GM21786 (cell line): ENCODE measurements around the gene PTGER1.
"Not testable (repeated sequence)": the region's sequence is repeated elsewhere in the genome, so short reads cannot be mapped to it uniquely, and the experiment has no call there.

ENCODE experiments used
- ATAC-seq: cut with Tn5 transposase; IDR thresholded peaks from one replicate; pipeline ENCODE4 v1.9.1; 2021; ENCODE audit not compliant: unreplicated experiment

The PTGER1 gene

DNA sequence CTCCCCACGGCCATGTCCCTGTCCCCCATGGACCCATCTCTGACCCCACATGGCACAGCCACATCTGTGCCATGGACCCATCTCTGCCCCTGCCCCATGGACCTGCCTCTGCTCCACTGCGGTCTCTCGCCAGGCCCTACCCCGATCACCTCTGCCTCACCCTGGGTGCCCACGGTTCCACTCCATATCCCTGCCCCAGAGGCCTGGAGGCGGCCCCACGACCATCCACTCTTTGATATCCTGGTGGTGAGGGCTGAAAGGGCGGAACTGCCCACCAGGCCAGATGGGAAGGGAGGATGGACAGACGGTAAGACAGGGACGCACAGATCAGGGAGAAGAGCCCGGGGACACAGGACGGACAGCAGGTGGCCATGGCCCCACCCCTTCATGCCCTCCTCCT lies 327 bp downstream of the PTGER1 start:
- ATAC-seq, result no peak

DNA sequence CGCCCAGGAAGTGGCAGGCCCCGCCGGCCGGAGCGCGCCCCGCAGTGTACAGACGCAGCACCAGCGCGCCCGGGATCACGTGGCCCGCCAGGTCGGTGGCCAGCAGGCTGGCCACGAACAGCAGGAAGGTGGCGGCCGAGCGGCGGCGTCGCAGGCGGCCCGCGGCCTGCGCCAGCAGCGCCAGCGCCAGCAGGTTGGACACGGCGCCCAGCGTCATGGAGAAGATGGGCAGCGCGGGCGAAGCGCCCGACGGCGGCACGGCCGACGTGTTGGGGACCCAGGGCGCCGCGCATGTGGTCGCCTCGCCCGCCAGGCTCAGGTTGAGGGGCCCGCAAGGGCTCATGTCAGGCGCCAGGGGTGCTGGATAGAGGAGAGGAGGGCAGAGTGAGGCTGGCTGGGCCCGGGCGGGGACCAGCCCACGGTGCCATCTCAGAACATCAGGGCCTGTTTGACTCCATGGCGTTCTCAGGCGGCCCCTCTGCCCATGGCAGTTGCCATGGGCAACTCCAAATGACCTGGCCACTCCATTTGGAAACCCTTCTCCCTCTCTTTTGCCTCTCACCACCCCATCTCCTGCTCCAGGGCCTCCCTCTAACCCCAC lies 1.1 kb downstream of the PTGER1 start:
- no peak for ATAC-seq

DNA sequence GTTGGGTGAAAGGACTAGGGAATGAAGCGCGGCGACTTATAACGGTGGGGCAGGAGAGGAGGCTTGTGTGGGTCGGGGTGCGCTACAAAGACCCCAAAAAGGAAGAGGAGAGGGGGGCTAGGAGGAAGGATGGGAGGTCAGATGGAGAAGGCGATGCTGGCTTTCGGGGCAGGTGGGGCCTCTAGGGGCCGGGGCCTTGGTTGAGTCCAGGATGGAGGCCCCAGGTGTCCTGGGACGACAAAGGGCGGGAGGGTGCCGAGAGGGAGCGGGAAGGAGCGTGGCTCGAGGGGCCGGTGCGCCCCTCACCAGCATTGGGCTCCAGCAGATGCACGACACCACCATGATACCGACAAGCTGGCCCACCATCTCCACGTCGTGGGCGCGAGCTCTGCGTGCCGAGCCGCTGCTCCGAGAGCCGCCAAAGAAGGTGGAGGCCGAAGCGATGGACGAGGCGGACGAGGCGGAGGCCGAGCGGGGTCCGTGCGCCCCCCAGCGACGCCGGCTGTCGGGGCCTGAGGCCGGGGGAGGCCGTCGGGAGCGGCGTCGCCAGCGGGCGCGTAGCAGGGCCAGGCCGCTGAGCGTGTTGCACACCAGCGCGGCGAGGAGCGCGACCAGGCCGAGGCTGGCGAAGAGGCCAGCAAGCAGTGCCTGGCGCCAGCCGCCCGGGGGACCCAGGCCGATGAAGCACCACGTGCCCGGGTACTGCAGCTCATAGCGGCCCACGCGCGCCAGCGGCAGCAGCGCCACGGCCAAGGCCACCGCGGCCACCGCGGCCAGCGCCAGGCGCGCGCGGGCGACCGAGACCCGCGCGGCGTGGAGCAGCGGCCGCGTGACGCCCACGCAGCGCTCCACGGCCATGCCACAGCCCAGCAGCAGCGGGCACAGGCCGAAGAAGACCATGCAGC lies 1.8 kb downstream of the PTGER1 start:
- no peak for ATAC-seq

DNA sequence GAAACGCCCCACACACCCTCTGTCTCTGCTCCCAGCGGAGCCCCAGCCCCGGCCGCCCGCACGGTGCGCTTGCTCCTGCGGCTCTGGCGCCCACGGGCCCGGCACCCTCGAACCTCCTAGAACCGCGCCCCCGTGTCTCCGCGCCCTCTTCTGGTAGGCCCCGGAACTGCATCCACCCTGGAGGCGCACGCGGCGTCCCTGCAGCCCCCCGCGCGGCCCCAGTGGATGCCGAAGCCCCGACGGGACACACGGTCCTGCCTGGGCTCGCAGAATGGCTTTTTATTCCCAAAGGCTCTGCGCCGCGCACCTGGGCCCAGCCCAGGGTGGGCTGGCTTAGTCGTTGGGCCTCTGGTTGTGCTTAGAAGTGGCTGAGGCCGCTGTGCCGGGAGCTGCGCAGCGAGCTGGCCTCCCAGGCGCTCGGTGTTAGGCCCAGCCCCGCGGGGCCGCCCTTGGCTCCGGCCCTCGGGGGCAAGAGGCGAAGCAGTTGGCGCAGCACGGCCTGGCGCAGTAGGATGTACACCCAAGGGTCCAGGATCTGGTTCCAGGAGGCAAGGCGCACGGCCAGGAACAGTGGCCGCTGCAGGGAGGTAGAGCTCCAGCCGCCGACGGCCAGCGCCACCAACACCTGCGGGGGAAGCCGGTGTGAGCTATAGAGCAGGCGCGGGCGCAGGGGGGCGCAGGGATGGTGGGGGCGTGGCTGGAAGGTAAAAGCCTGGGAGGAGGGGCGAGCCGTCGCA lies 2.8 kb downstream of the PTGER1 start:
- ATAC-seq, result no peak

DNA sequence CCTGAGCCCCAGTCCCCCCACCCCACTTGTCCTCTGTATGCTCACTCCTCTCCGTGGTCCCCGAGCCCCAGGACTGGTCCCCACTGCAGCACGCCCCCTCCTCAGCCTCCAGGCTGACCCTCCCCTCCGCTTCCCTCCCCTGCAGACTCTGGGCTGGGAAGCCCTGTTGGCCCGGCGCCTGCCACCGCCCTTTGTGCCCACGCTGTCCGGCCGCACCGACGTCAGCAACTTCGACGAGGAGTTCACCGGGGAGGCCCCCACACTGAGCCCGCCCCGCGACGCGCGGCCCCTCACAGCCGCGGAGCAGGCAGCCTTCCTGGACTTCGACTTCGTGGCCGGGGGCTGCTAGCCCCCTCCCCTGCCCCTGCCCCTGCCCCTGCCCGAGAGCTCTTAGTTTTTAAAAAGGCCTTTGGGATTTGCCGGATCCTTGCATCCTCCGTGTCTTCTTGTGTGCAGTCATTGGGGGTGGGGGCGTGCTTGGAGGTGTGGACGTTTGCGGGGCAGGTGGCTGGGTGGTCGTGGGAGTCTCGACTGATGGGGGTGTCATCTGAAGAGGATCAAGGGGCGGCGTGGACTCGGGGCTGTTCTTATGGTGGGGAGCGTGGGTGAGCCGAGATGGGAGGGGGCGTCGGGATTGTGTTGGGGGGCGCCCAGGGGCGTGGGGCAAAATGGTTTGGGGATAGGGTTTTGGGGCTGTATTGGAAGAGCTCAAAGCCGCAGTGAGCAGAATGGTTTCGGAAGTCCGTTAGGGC lies 3.5 kb downstream of the PTGER1 start:
- ATAC-seq, result no peak

DNA sequence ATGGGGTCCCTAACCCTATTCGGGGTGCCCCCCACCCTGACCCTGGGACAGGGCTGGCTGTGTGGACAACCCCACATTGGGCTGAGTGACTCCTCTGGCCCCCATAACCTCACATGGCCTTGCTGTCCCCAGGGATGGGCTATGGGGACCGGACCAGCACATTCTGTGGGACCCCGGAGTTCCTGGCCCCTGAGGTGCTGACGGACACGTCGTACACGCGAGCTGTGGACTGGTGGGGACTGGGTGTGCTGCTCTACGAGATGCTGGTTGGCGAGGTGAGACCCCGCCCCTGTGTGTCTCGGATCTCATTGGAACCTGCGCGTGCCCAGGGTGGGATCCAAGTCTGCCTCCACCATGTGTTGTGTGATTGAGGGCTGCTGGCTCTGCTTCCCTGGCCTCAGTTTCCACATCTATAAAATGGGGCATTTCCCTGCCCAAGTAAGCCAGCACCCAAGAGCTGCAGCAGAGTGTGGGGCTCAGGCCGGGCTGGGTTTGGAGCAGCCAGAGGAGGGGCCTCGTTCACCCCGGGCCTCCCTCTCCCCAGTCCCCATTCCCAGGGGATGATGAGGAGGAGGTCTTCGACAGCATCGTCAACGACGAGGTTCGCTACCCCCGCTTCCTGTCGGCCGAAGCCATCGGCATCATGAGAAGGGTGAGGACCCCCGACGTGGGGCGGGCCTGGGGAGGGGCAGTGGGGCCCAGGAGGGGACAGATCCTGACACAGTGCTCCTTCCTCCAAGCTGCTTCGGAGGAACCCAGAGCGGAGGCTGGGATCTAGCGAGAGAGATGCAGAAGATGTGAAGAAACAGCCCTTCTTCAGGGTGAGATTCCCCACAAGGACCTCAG lies 4.9 kb downstream of the PTGER1 start:
- no peak for ATAC-seq

DNA sequence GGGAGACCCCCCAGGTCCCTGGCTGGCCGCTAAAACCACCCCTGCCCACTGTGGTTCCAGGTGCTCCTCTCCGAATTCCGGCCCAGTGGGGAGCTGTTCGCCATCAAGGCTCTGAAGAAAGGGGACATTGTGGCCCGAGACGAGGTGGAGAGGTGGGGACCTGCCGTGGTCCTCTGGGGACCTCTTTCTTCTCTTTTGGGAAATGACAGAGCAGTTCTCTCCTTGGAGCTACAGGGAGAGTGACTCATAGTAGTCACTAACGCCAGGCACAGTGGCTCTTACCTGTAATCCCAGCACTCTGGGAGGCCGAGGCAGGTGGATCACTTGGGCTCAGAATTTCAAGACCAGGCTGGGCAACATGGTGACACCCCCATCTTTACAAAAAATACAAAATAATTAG lies 7.3 kb downstream of the PTGER1 start:
- ATAC-seq, result no peak

DNA sequence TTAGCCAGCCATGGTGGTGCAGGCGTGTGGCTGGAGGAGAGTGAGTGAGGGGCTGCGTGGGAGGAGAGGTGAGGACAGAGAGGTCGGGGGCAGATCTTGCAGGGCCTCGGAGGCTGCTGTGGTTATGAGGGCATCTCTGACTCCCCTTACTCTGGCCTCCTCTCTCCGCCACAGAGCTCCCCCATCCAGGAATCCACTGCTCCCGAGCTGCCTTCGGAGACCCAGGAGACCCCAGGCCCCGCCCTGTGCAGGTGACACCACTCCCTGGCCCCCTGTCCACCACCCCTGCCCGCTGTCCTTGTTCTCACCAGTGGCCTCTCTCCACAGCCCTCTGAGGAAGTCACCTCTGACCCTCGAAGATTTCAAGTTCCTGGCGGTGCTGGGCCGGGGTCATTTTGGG lies 7.8 kb downstream of the PTGER1 start:
- no peak for ATAC-seq

DNA sequence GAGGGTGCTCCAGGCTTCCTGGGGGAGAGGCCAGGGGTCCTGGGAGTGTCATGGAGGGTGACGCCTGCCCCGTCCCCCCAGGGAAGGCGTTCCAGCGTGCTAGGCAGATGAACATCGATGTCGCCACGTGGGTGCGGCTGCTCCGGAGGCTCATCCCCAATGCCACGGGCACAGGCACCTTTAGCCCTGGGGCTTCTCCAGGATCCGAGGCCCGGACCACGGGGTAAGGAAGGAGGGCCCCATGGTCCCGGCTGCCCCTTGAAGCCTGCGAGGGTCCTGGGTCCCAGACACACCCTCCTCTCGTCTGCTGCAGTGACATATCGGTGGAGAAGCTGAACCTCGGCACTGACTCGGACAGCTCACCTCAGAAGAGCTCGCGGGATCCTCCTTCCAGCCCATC lies 11.4 kb downstream of the PTGER1 start:
- ATAC-seq, result no peak

DNA sequence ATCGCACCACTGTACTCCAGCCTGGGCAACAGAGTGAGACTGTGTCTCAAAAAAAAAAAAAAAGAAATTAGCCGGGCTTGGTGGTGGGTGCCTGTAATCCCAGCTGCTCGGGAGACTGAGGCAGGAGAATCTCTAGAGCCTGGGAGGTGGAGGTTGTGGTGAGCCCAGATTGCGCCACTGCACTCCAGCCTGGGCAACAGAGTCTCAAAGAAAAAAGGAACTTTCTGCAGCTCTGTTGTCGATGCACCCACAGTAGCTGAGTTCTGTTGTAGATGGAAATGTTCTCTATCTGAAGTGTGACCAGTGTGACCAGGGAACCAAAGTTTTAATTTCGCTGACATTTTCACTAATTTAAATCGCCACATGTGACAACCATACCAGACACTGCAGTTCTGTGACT lies 12.8 kb downstream of the PTGER1 start:
- ATAC-seq, result not testable (repeated sequence)

DNA sequence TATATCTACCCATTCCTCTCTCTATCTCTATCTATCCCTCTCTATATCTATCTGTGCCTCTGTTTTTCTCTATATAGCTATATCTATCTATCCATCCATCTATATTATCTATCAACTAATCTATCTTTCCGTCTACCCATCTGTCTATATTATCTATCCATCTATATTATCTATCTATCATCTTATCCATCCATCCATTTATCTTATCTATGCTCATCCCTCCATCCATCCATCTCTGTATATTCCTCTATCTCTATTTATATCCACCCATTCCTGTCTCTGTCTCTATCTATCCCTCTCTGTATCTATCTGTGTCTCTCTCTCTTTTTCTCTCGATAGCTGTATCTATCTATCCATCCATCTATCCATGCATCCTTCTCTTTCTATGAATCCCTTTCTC lies 14.2 kb downstream of the PTGER1 start:
- ATAC-seq, result no peak

DNA sequence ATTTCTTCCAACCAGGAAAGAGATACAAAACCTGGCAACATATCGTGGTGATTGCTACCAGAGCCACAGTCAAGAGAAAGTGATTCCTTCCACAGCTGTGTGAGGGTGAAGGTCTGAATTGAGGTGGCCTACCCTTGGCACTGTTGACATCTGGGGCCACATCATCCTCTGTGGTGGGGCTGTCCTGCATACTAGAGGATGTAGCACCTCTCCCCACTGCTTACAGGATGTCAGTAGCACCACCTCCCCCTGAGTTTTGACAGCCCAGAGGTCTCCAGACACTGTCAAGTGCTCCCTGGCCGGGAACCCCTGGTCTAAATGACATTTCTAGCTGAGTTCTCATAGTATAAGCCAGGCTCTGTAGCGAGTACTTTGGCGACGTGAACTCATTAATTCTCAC lies 15.5 kb downstream of the PTGER1 start:
- ATAC-seq, result no peak

DNA sequence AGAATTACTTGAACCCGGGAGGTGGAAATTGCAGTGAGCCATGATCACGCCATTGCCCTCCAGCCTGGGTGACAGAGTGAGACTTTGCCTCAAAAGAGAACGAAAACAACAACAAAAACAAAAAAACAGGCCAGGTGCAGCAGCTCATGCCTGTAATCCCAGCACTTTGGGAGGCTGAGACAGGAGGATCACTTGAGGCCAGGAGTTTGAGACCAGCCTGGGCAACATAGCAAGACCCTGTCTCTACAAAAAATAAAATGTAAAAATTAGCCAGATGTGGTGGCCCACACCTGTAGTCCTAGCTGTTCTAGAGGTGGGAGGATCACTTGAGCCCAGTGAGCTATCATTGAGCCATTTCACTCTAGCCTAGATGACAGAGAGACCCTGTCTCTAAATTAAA lies 22.9 kb downstream of the PTGER1 start:
- ATAC-seq, result not testable (repeated sequence)

DNA sequence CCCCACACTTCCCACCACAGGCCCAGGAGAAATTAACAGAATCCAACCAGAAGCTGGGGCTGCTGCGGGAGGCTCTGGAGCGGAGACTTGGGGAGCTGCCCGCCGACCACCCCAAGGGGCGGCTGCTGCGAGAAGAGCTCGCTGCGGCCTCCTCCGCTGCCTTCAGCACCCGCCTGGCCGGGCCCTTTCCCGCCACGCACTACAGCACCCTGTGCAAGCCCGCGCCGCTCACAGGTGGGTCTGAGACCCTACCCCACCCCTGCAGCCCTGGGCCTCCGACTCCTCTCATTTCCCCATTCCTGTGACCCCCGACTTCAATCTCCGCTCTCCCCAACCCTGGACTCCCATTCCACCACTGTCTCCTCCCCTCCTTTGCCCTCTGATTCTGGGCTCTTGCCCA lies 24.3 kb downstream of the PTGER1 start:
- no peak for ATAC-seq

DNA sequence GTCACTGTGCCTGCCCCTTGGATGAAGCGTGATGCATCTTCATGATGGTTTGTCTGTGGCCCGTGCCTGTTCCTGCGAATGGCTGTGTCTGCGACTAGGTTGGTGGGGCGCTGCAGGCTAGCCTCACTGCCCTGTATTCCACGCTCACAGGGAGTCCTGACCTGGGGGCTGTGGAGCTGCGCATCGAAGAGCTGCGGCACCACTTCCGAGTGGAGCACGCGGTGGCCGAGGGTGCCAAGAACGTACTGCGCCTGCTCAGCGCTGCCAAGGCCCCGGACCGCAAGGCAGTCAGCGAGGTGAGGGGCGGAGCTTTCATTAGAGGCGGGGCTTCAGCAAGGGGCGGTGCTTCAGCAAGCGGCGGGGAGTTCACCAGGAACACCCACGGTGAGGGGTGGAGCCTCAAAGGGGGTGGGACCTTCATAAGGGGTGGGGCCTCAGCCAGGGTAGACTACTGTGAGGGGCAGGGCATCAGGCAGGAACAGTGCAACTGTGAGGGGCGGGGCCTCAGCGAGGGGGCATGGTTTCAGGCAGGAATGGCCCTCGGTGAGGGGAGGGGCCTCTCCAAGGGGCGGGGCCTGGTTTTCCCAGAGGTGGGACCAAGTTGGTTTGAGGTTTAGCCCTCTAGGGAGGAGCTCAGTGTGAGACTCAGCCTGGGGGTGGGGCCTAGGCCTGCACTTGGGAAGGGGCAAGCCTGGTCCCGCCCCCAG lies 24.8 kb downstream of the PTGER1 start:
- no peak for ATAC-seq

DNA sequence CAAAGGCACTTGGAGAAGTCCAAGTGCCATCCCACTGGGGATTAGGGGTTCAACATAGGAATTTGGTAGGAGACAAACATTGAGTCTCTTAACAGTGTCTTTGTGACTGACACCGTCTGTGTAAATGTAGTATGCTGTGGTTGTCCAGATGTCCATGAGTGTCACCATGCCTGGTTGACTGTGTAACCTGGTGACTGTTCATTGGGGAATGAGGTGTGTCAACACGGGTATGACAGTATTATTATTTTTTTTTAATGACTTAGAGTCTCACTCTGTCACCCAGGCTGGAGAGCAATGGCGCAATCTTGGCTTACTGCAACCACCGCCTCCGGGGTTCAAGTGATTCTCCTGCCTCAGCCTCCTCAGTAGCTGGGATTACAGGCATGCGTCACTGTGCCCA lies 25.8 kb downstream of the PTGER1 start:
- no peak for ATAC-seq

DNA sequence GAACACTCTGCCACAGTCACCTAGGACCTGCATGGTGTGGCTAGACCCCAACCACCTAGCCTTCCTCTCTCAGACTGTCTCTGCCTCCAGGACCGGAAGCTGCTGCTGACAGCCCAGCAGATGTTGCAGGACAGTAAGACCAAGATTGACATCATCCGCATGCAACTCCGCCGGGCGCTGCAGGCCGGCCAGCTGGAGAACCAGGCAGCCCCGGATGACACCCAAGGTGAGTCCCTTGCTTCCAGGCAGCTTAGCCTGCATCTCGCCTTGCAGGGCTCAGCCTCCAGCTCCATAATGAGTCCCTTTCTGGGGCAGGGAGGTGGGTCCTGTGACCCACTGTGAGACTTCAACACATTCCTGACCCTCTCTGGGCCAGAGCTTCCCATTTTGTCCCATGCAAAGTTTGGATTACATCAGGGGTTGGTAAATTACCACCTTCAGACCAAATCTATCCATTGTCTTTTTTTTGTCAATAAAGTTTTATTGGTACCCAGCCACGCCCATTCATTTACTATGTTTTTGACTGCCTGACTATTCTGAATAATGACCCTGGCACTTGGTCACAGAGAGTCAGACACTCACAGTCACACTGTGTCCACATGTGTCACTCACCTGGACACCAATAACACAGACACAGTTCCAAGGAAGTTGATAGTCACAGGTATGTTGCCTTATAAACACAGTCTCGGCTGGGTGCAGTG lies 28.7 kb downstream of the PTGER1 start:
- ATAC-seq, result no peak

DNA sequence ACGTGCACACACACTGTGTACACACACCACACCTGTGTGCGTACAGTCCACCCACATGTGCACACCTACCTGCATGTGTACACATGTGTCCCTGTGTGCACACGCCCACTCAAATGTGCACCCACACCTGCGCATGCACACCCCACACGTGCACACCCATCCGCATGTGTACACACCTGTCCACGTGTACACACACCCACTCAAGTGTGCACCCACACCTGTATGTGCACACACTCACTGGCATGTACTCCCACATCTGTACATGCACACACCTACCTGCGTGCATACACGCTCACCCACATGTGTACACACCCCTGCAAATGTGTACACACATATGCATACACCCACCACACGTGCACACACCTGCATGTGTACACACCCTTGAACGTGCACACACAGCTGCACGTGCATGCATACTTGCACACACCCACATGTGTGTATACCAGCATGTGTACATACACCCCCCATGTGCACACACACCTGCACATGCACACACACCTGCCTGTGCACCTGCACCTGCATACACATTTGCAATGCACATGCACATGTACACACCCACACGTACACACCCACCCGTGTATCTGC lies 31.4 kb downstream of the PTGER1 start:
- ATAC-seq, result no peak
